SW480 (cell line): ENCODE data around the gene TMEM120B.

Experiments used
- DNase-seq: peaks from one replicate; pipeline ENCODE4 v3.0.0-alpha.2; 2016; ENCODE audit warnings: low spot score

Gene TMEM120B

GRCh38 chr12:121819212-121819949 is 106.8 kb downstream of the TMEM120B start:
- no peak for DNase-seq

DNA sequence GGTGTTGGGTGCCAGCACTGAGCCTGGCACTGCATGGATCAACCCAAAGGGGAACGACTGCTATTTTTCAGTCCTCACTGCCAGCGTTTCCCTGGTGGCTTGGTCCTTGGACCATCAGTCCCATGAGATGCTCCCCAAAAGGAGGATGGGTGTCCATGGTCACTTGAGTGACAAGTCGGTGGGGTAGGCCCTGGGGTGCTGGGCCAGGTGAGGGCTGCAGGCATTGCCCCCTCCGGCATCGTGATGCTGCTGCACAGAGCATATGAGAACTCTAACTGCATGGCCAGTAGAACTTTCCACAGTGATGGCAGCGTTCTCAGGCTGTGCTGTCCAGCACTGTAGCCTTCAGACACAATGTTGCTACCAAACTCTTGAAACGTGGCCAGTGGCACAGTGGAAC is 107.5 kb downstream of the TMEM120B start:
- no peak for DNase-seq

DNA sequence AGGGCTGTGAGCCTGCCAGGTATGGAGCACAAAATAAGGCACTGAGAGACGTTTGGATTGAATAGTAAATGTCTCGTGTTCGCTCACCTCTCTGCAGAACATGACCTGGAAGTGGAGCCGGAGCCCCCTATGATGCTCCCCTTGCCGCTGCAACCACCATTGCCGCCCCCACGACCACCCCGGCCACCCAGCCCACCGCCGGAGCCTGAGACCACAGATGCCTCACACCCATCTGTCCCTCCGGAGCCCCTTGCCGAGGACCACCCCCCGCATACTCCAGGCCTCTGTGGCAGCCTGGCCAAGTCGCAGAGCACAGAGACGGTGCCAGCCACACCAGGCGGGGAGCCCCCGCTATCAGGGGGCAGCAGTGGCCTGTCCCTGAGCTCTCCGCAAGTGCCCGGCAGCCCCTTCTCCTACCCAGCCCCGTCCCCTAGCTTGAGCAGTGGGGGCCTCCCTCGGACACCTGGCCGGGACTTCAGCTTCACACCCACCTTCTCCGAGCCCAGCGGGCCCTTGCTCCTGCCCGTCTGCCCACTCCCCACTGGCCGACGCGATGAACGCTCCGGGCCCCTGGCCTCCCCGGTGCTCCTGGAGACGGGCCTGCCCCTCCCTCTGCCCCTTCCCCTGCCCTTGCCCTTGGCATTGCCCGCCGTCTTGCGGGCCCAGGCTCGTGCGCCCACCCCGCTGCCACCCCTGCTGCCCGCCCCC is 110.0 kb downstream of the TMEM120B start:
- no peak for DNase-seq

DNA sequence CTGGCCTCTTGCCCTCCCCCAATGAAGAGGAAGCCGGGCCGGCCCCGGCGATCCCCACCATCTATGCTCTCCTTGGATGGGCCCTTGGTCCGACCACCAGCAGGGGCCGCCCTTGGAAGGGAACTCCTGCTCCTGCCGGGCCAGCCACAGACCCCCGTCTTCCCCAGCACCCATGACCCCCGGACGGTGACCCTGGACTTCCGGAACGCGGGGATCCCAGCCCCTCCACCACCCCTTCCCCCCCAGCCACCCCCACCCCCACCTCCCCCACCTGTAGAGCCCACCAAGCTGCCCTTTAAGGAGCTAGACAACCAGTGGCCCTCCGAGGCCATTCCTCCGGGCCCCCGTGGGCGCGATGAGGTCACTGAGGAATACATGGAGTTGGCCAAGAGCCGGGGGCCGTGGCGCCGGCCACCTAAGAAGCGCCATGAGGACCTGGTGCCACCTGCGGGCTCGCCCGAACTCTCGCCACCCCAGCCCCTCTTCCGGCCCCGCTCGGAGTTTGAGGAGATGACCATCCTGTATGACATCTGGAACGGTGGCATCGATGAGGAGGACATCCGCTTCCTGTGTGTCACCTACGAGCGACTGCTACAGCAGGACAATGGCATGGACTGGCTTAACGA is 110.7 kb downstream of the TMEM120B start:
- DNase-seq, result no peak

GRCh38 chr12:121823727-121824115 is 111.2 kb downstream of the TMEM120B start:
- DNase-seq, result no peak

DNA sequence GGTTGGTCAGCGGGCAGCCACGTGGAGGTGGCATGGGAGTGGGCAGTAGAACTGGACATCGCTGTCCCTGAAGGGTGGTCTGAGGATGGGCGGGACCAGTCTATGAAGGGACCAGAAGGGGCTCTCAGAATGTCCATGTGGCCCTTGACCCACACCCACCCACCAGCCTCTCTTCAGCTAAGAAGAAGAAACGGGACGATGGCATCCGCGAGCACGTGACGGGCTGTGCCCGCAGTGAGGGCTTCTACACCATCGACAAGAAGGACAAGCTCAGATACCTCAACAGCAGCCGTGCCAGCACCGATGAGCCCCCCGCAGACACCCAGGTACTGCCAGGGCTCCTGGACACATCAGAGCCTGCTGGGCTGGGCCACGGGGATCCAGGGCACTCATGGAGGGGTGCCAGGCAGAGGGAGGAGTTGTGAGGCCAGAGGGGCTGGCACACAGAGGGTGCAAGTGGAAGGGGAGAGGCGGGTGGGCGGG is 112.5 kb downstream of the TMEM120B start:
- DNase-seq, result no peak

DNA sequence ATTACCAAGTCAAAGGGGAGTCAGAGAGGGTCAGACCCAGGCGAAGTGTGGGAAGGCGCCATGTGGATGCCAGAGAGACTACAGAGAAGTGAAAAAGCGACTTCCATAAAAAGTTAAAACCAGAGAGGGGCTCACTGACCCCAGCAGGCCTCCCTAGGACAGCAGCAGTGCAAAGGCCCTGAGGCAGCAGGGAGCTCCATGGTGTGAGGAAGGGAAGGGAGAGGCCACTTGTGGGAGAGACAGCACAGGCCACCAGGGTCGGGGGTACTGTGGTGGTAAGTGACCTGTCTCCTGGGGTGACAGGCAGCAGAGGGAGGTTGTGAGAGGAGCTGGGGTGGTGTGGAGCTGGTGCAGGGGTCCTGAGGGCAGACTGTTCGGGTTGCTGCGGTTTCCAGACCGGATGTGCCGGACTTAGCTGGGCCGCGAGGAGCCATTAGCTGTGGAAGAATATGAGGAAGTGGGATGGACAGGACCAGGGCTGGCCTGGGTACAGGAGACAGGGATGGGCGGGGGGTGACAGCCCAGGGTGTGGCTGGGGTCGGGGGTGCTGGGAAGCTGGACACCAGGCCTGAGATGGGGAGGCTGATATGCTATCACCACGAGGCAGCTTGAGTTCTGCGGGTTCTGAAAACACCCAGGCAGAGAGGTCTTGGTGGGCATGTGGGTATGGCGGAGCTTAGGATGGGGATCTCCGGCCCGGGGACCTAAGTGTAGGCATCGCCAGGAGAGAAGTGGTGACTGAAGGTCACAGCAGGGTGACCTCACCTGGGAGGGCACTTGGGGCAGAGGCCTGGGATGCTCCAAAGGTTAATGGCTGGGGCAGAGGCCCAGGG is 114.0 kb downstream of the TMEM120B start:
- no peak for DNase-seq

GRCh38 chr12:121827351-121828099 is 115.0 kb downstream of the TMEM120B start:
- no peak for DNase-seq

DNA sequence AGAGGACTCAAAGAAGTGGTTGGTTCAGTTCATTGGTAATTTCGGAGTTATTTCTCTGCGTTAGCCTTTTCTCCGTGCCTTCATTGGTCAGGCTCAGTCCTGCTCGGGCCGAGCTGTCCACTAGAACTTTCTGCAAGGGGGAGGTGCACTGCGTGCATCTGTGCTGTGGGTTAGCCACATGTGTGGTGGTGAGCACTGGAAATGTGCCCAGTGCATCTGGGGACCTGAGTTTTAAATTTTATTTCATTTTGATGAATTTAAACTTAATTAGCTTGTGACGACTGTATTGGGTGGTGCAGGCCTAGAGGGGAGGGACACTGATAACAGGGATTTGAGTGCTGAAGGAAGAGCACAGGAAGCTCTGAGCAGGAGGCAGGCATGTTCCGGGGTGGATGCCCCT is 115.8 kb downstream of the TMEM120B start:
- no peak for DNase-seq

- no peak for DNase-seq
These were observed 116.3 kb downstream of the TMEM120B start for GRCh38 chr12:121828826-121829225.

DNA sequence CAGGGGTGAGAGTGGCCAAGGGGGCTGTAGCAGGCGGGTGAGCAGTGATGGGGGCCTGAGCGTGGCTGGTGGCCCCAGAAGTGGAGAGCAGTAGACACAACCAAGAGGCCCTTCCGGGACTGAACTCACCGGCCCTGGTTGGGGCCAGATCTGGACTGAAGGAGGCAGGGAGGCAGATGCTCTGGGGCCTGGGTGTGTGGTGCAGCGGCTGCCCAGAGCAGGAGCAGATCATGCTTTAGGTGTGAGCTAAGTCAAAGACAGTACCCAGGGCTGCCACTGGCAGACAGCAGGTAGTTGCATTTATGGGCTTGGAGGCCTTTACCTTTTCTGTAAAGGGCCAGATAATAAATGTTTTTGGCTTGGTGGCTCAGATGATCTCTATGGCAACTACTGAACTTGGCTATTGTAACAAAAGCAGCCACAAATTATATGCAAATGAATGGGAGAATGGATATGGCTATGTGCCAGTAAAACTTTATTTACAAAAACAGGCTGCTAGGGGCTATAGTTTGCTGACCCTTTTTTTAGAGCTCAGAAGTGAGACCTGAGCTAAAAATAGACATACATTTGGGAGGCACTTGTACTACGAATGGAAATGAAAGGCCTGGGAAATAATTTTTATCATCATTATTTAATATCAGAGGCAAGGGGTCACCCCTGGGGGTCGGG is 116.8 kb downstream of the TMEM120B start:
- DNase-seq, result no peak

GRCh38 chr12:121830134-121830533 is 117.6 kb downstream of the TMEM120B start:
- no peak for DNase-seq

GRCh38 chr12:121830588-121831265 is 118.2 kb downstream of the TMEM120B start:
- no peak for DNase-seq
